Natural killer cell (primary cell): Measurements from ENCODE around the gene MOBP. TPM values are rescaled to one million over a fixed set of nuclear protein-coding genes. Genes with fewer than 3 reads are reported as not detected.

Experiments used
- total RNA-seq, 4 donors: library from RNA; stranded (reverse); fragments of 120-200 nt in 1 of 4; gene quantifications; one replicate each; pipeline versions ENCODE4 v1.2.3 to v1.2.4, GENCODE V29; 2013 to 2022

MOBP gene
- total RNA-seq, 3 donors from 2014 or later (not counting 1 experiment from before 2014, with no cell fraction given): not detected

Other genes starting within 250 kb of the MOBP start
- 100 to 1,000 TPM; 203 to 459 (median 405) TPM for gene CX3CR1, start 187.6 kb upstream of the MOBP start, total RNA-seq
- under 1 TPM in 1 of 3 donors, not detected in 2; 0.35 TPM for gene CCR8, start 138.0 kb upstream of the MOBP start, total RNA-seq
- gene SLC25A38, start 84.3 kb upstream of the MOBP start, total RNA-seq: 10 to 100 TPM; 40.0 to 44.7 (median 41.7) TPM
- 100 to 1,000 TPM; 737 to 921 (median 821) TPM for gene RPSA, start 61.0 kb upstream of the MOBP start, total RNA-seq